Glomerular visceral epithelial cell (primary cell): Measurements from ENCODE around the gene GCSAML.
"Not testable (repeated sequence)": the region's sequence is repeated elsewhere in the genome, so short reads cannot be mapped to it uniquely, and the experiment has no call there.

Experiments used
- DNase-seq: peaks from one replicate; pipeline ENCODE4 v3.0.0-alpha.2; 2016; ENCODE audit errors: extremely low spot score

GCSAML gene

DNA sequence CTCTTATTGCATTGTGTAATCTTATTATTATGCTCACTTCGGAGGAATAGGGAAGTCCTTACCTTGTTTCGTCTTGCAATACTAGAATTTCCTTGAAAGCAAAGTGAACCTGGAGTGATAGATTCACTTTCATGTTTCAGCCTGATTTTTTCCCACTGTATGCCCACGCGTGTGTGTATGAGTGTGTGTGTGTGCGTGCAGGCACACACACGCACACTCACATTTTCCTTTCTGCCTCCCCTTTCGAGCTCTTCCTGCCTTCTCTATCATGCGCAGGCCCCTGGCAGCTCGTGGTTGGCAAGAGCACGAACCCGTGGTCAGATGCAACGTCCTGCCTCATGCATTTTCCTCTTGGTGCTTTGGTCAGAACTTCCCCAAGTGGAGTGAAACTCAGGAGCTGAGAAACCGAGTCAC lies at the start of gene GCSAML:
GCSAML (plus strand) TSS at position 366 of the 414 bp plus-strand sequence. CDS start 58 bp downstream, outside the sequence.
- no peak for DNase-seq

DNA sequence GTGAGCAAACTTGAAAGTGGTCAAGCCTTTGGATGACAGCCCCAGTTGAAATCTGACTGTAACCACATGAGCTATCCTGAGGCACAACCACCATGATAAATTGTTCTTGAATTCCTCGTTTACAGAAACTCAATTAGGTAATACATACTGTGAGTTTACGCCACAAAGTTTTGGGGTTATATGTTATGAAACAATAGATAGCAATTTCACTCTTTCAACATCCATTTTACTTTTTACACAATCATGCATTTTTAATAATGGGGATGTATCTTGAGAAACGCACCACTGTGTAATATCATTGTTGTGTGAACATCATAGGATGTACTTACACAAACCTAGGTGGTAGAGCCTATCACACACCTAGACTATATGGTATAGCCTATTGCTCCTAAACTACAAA lies 48.1 kb upstream of the GCSAML start:
- no peak for DNase-seq

DNA sequence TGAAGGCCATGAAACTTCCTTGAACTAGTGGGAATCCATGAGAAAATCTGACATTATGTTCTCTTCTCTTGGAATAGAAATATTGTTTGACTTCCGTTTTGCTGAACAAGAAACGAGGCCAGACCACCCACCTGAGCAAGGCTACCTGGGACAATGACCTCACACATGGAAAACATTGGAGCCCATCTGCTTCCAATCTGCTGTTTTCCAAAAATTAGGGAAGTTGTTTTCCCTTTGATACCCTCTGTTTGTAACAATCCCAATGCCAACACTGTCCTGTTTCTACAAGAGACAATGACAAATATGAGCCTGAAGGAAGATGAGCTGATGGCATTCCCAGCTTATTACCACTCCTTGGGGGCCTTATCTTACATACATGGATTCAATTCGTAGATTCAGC lies 42.1 kb upstream of the GCSAML start:
- no peak for DNase-seq

DNA sequence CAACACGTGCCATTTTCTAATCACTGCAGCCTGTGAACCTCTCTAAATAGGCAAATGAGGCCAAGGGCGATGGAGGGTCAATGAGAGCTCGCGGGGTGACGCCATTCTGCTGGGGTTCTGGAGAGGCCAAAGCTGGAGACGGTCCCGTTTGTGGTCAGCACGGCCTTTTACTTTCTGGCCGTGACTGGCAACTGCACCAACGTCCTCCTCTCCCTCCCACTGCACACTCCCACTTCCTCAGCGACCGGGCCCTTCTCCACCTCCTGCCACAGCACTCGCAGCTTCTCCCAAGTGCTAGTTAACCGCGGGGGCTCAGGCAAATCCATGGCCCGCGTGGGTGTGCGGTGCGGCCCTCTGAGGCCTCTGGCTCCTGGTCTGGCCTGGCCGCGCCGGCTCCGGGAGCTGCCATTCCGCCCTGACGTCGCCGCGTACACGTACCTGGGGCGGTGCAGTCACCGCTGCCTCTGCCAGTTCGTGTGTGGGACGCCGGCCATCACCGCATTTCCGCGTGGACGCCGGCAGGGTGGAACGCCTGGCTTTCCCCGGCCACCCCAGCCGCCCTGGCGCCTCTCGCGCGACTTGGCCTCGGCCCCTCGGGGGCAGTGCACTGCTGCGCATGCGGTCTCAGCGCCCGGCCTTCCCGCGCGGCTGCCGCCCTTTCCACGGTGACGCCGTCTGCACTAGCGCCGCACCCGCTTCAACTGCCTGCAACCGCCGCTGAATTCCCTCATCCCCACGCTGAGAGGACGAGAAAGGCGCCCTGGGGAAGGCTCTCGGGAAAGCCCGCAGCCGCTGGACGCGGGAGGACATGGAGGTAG lies 30.9 kb upstream of the GCSAML start:
- no peak for DNase-seq

DNA sequence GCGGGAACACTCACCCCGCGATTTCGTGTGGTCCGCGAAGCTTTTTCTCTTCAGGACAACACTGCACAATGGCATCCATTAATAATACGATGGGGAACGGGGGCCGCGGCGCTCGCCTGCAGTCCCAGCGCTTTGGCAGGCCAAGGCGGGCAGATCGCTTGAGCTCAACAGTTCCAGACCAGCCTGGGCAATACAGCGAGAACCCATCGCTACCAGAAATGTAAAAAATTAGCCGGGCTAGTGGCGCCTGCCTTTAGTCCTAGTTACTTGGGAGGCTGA lies 30.4 kb upstream of the GCSAML start:
- DNase-seq, result no peak

DNA sequence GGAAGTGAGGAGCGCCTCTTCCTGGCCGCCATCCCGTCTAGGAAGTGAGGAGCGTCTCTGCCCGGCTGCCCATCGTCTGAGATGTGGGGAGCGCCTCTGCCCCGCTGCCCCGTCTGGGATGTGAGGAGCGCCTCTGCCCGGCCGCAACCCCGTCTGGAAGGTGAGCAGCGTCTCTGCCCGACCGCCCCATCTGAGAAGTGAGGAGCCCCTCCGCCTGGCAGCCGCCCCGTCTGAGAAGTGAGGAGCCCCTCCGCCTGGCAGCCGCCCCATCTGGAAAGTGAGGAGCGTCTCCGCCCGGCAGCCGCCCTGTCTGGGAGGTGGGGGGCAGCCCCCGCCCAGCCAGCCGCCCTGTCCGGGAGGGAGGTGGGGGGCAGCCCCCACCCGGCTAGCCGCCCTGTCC lies 27.0 kb upstream of the GCSAML start:
- DNase-seq, result not testable (repeated sequence)

DNA sequence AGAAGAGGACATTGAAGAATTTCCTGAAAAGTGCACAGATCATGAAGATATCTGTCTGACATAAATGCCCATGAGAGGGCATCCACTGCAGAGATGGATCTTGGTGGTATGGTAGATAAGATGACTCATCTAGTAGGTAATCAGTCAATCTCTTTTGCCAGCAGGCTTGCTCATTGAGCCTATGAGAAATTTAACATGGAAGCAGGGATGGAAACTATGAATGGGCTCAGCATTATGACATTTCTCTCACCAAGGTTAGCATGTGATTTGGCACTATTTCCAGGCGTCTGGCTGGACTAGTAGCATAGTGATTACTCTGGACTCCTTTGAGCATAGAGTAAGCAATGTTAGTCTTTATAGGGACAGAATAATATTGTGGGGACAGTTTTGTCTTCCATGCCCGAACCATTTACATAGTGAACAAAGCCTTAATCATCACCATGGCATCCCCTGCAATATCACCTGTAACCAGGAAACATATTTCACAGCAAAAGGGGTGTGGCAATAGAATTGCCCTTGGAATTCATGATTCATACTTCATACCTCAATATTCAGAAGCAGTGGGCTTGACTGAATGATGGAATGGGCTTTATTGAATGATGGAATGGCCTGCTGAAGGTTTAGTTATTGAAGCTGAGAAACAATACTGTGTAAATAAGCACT lies 20.0 kb upstream of the GCSAML start:
- DNase-seq, result no peak

DNA sequence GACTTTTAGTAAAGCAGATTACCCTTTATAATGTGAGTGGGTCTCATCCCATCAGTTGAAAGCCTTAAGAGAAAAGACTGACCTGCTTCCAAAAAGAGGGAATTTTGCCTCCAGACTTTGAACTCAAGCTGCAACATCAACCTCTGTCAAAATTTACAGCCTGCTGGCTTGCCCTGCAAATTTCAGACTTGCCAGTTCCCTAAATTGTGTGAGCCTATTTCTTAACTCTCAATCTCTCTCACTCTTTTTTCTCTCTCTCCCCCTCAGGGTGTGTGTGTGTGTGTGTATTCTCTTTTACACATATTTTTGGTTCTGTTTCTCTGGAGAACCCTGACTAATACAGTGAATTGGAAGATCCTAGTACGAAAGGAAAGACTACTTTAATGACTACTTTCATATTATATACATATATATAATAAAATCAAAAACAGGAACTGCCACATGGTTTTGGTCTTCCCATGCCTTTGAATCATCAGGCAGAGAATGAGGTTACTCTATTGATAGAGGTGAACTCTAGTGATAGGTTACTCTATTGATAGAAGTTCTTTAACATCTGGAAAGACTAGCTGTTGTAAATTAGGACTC lies 19.1 kb upstream of the GCSAML start:
- no peak for DNase-seq

DNA sequence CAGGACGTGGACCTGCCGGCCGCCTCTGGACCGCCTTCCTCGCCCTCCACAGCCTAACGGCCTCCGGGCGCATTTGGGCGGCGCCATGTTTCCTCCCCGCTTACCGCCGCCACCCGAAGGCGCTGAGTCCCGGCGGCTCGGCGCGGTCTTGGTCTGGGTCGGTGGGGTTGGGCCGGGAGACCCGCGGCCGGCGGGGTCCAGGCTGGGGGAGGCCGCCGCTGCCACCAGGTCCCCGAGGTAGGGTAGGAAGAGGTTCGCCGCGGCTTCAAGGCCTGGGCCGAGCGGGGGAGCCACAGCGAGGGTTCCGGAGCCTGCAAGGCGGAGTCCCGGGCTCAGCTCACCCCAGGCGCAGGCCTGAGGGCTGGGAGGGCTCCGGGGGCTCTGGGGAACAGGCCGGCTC lies 18.1 kb upstream of the GCSAML start:
- no peak for DNase-seq

DNA sequence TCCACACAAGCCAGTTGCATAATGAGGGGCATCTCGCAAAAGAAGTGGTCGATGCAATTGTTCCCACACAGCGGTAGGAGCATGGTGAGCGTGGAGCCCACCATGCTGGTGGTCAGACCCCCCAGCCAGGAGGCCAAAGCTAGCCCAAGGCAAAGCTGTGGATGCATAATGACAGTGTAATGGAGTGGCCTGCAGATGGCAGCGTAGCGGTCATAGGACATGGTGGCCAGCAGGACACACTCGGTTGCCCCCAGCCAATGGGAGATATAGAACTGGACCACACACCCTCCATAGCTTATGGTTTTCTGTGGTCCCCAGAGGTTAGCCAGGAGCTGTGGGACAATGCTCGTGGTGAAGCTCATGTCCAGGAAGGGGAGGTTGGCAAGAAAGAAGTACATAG lies 17.0 kb upstream of the GCSAML start:
- no peak for DNase-seq

DNA sequence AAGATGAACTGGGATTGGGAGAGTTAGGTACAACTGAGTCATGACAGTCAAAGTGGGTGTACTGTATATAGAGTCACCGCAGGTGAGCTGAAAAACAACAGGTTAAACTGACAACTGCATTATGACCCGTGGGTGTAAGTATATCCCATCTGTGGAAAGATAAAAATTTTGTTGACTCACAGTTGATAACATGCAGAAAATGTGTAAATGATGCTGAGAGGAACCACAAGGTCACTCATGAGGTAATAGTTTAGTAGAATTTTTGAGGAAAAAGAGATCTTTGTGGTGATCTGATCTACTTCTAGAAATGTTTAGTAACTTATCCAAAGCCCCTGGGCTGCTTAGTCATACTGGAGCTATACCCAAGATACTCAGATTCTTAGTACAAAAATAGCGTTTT lies 13.5 kb upstream of the GCSAML start:
- DNase-seq, result peak; percentile 6

DNA sequence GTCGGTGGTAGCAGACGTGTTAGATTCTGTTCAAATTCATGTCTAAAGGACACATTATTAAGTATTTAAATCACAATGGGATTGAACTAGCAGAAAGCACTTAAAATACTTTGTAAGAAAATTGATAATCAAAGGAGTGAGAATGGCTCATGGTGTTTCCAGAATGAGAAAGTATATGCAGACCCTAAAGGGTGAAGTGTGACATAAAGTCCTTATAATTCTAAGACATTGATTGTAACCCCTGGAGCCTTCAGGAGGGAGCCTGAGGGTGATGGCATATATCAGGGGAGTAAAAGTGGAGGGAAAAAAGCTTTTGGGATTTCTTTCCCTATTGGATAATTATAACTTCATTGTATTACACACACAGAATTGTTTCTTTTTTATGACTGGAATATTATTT lies 12.6 kb upstream of the GCSAML start, which contains the start of gene OR2C3:
OR2C3 (minus strand) TSS at position 101 of the 400 bp plus-strand sequence. CDS start 3,929 bp downstream, outside the sequence.
- DNase-seq, result no peak

DNA sequence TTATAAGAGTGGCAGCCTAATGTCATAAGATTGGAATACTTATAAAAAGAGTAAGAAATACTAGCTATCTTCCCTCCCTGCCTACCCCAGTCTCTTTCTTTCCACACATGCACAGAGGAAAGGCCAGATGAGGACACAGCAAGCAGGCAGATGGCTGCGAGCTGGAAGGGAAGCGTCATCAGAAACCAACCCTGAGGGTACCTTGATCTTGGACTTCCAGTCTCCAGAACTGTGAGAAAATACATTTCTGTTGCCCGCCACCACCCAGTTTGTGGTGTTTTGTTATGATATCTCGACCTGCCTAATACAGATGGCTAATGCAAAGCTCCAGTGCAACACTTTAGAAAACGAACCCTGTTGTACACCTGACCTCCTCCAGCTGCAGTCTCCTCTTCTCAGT lies 10.4 kb upstream of the GCSAML start:
- no peak for DNase-seq

DNA sequence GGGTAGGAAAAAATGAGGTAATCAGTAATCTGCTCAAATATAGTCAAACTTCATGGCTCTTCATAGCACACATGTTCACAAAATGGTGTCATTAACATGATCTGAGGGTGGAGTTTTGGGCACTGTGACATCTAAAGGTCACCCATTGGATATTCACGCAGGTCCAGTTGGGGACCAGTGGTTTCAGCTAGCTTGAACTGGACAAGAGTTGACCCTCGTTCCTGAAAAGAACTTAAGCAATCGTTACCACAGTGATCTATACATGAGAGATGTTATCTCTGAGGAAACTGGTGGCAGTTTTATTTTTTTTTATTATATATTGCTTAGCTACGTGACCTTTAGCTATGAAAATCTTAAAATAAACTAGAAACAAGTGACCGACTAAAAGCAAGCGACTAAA lies 9.7 kb upstream of the GCSAML start:
- no peak for DNase-seq

DNA sequence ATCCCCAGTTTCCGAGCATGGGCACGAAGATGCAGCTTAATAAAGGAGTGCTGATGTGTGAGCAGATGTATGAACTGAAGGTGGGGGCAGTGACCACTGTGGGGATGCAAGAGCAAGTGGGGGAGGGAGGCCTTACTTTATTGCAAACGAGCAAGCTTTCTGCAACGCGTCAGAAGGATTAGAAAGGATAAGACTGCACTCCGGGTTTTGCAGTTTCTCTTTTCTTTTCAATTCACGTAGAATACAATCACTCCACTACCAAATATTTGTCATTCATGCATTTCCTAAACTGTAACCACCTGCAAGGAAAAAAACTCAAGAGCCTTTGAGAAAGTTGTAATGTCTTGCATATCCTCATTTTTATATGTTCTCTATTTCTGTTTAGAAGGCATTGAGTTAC lies 8.4 kb upstream of the GCSAML start:
- DNase-seq, result no peak

DNA sequence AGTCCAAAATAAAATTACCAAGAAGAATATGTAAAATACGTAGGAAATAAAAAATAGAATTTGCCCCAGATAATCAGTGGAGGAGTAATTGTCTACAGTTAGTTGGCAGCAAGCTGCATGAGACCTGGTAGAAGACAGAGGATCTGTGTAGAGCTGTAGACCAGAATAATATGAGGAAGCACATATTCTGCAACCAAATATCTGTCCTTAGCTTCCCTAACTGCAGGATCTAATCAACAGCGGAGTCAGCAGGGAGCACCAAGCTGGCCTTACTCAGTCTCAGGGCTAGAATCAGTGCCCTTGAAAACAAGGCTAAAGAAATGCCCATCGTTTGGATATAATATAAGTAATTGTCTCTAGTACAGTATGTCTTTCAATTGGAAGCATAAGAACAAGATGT lies 6.1 kb upstream of the GCSAML start:
- DNase-seq, result no peak

DNA sequence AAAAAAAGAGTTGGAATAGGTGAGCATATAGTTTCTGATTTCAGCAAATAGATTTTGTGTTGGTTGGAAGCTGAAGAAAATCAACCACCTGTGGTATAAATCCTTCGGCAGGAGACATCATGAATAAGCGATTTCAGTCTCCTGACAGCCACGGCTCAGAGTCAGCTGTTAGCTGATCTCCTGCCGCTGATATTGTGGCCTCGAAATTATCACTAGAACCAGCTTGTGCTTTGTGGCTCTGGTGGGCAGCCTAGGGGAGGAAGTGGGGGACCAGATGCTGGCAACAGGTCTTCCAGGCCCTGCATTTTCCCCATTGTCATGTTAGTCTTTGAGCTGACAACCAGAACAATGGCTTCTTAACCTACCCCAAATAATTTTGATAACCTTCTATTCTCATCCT lies 842 bp upstream of the GCSAML start:
- no peak for DNase-seq

DNA sequence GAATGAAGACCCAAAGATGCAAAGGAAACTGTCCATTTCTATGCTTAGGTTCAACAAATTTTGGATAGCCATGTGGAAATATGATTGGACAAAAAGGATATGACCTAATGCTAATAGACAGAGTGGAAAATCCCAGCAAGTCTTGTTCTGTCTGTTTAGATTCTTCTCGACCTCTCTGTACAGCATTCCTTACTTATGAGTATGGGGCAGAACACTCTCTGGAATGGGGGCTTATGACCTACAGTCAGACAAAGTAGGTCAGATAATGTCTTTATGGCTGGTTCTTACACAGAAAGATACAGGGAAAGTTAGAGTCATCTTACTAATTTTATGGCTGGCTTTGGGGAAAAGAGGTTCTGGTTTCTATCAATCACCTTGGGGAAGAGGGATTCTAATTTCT lies 2.8 kb downstream of the GCSAML start:
- peak; percentile 15 for DNase-seq

DNA sequence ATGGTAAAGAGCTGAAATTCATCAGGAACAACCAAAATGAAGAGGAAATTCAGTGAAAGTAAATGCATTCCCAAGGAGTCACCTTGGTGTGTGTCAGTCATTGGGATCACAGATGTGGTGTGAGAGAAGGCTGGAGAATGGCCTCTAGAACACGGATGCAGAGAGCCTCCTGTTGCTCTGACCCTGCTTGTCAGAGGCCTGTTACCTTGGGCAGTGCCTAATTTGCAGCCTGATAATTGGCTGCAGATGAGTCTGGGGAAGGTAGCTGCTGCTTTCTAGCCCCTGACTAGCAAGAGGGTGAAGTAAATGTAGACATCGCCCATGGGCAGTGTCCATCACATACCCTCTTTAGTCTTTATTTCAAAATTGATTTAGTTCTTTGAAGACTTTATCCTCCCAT lies 3.3 kb downstream of the GCSAML start:
- DNase-seq, result no peak

DNA sequence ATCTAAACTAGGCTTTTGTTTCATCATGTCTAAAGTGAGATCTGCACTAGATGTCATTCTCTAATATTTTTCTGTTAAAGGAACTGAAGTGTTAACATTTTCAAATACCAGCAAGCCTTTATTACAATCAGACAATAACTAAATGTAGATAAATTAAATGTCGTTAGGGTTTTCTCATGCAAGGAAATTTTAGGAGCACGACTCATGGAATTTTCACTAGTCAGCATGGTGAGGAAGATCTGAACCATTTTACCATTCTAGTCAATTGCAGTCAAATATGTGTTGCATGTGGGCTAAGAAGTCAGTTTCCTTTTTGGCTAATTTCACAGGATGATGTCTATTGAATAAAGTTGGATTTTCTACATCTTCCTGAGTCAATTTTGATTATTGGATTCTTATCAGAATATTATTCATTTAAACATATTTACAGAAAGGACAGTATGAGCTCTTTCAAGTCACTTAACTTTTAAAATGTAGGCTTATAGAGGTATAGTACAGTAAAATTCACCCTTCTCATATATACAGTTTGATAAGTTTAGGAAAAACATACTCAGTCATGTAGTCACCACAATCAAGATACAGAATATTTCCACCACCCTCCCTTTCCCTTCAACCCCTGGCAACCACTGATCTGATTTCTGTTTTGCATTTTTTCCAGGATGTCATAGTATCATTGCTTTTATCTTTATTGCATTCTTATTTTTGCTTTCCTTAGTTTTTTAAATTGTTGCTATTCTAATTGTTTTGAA lies 9.2 kb downstream of the GCSAML start:
- no peak for DNase-seq

DNA sequence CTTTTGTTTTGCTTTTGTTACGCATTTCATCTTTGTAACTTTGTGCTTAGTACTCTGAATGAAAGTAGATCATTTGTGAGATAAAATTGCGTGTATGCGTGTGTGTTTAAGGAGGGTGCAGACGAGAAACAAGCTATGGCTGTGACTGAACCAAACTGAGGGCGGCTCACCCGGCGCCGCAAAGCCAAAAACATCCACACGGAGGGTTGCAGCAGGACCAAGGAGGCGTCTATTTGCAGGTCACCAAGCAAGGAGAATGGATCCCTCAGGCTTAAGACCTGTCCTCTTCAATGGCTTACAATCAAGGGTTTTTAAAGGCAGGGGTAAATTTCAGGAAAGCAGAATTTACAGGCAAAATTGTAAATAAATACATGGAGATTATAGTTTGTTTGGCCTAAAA lies 12.8 kb downstream of the GCSAML start:
- no peak for DNase-seq

DNA sequence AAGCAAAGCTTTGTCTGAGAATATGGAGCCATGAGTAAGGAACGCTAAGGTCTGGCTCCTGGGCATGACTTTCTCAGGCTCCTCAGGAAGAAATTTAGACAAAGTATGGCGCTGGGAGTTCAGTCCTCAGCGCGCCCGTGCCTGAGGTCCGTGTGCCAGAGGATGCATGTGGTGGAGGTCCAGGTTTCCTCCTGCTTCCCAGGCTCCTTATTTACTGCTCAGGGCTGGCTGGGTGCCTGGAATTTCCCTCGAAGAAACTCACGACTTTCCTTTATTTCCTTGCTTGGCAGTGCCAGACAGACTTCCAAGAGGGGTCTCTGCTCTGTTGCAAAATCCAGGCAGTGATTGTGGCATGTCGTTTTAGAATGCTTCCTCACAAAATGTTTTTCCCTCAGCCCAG lies 13.3 kb downstream of the GCSAML start:
- no peak for DNase-seq

DNA sequence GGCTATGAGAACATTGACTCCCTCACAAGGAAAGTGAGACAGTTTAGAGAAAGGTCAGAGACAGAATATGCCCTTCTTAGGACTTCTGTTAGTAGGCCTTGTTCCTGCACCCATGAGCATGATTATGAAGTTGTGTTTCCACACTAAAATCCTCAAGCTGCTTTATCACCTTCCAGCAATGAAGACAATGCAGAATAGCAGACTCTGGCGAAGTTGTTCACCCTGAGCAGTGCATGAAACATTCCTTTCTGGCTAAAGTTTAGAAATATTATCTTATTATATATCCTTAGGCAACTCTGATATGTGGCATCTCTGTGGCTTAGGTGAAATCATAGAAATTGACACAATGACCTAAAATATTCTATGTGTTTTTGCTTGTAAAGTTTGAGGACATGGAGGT lies 25.3 kb downstream of the GCSAML start:
- DNase-seq, result no peak
